ENCODE data around the gene UBN2.
A peak's percentile ranks its signal among the peaks of the same experiment; 100 is the strongest.

Gene UBN2

DNA sequence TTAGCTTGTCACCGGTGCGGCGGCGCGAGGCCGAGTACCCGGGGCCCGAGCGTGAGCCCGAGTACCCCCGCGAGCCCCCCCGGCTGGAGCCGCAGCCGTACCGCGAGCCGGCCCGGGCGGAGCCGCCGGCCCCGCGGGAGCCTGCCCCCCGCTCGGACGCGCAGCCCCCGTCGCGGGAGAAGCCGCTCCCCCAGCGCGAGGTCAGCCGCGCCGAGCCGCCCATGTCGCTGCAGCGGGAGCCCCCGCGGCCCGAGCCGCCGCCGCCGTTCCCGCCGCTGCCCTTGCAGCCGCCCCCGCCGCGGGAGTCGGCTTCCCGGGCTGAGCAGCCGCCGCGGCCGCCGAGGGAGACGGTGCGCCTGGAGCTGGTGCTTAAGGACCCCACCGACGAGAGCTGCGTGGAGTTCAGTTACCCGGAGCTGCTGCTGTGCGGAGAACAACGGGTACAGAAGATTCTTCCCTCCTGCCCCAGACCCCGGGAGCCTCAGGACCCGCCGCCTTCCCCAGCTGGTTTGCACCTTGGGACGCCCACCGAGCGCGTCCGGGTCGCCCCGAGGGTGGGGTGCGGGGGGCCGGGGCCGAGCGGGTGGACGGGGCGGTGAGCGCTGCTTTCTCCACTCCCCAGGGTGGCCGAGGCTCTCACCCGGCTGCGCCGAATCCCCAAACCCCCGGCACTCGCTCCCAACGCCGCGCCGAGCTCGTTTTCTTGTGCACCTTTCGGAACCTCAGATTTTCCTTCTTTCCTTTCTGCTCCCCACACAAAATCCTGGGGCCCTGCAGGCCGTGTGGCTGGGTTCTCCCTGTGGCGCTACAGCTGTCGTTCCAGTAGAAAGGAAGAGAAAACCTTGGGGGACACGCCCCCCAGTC lies 708 bp downstream of the UBN2 start:
- DNase-seq (ENCODE audit: low read depth, low spot score), result no peak
- peak overlapping the region; percentile 66 for H3K27ac ChIP-seq

DNA sequence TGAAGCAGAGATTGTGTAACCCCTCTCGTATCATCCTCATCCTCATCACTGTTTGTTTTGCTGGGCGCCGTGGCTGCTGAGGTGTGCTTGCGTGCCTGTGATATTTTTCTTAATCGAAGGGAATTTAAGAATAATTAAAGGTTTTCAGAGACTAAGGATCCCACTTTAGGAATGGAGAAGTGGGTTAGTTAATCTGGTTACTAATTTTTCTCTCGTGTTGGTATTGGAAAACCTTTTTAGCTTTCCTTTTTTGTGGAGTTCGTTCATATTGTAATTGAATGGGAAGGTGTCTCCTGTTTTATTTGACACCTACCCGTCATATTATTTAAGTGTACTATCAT lies 1.3 kb downstream of the UBN2 start:
- H3K27ac ChIP-seq, result peak overlapping the region; percentile 66
- no peak for DNase-seq (ENCODE audit: low read depth, low spot score)

DNA sequence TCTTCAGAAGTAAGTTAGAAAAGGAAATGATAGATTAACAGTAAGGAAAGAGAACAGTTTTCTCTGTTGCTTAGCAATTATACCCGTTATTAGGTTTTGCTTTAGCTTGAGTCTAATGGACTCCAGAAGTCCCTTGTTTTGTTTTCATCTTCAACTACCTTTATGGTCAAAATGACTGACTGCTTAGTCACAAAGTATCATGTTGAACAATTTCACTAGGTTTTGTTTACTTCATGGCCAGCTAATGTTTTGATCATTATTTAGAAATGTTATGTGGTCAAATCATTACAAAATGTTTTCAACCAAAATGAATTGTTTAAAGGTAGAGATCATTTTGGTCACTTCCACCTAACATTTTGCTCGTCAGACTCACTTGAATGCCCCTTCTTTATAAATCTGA lies 1.9 kb downstream of the UBN2 start:
- peak overlapping the region; percentile 66 for H3K27ac ChIP-seq
- DNase-seq (ENCODE audit: low read depth, low spot score), result peak; percentile 26

DNA sequence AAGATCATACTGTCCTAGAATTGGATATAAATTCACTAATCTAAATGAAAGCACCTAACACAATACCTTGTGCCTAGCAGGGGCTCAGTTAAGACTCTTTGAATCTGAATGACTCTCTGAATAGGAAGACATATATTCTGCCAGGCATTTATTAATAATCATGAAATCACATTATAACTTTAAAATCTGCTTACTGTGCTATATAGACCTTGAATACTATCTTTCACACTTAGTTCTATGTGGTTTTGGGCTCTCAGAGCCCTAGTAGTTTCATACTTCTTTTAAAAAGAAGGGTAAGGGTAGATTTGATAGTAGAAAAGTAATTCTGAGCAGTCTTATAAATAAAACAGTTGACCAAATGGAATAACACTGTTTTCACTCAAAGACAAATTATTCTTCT lies 10.2 kb downstream of the UBN2 start:
- no peak for DNase-seq (ENCODE audit: low read depth, low spot score)

DNA sequence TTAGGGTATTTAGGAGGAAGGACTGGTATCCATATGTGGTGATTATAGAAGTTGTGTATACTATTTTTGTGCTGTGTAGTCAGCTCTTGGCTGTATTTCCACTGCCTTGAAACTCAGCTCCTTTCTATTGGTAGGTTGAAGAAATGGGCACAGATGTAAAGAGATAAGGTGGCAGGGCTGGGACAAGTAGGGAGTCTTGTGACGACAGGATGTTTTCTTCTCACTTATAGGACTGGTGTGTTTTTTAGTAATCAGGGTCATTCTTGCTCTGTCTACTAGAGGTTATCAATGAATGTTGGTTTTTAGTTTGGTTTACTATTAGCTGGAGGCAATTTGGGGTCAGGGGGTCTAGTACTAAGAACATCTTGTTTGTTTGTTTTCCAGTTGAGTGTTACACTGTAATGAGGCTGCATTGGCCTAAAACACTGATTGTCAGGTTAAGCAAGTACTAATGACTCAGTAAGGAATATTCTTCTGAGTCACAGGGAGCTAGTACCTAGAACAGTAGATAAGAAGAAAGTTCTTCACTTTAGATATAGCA lies 11.8 kb downstream of the UBN2 start:
- H3K27ac ChIP-seq, result peak overlapping the region; percentile 63
- peak; percentile 53 for DNase-seq (ENCODE audit: low read depth, low spot score)

More for the DNA sequence above, 10.2 kb downstream of the UBN2 start:
- H3K27ac ChIP-seq, result no peak overlapping the region

DNA sequence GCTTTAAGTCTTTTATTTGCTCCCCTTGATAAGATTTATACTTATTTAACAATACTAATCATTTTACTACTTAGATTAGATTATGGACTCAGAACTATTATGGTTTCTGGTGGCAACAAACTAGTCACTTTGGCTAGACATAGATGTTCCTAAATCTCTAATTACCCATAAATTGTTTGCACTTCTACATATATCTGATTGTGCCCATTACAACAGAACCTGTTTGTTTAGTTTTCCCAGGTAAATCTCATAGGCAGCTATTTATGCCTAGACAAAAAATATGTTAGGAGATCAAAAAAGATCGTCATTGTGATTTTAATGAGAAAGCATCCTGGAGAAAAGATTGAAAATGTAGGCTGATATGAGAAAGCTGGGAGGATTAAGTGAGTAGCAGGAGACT lies 14.4 kb downstream of the UBN2 start:
- no peak for DNase-seq (ENCODE audit: low read depth, low spot score)
- no peak overlapping the region for H3K27ac ChIP-seq

DNA sequence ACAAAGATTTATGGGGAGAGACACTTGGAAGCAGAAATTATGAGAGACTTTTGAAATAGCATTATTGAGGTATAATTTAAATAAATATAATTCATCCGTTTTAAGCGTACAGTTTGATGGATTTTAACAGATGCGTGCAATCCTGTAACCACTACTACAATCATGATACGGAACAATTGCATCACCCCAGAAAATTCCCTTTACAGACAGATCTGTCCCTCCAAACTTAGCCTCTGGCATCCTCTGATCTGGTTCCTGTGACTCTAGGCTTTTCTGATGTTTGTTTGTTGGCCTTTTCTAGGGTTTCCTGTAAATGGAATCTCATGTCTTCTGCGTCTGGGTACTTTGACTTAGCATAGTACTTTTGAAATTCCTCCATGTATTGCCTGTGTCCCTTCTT lies 15.5 kb downstream of the UBN2 start:
- no peak for DNase-seq (ENCODE audit: low read depth, low spot score)
- H3K27ac ChIP-seq, result no peak overlapping the region

DNA sequence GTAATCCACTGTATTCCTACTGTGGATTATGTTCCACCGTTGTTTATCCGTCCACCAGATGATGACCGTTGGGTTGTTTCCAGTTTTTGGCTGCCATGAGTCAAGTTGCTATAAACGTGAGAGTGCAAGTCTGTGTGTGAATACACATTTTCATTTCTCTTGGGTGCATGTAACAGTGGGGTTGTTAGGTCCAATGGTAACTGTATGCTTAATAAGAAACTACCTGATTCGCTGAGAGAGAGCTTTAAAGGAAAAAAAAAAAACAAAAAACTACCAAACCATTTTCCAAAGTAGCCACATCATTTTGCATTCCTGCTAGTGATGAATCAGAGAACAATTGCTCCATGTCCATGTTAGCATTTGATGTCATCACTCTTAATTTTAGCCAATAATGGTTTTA lies 15.9 kb downstream of the UBN2 start:
- no peak overlapping the region for H3K27ac ChIP-seq
- DNase-seq (ENCODE audit: low read depth, low spot score), result no peak

DNA sequence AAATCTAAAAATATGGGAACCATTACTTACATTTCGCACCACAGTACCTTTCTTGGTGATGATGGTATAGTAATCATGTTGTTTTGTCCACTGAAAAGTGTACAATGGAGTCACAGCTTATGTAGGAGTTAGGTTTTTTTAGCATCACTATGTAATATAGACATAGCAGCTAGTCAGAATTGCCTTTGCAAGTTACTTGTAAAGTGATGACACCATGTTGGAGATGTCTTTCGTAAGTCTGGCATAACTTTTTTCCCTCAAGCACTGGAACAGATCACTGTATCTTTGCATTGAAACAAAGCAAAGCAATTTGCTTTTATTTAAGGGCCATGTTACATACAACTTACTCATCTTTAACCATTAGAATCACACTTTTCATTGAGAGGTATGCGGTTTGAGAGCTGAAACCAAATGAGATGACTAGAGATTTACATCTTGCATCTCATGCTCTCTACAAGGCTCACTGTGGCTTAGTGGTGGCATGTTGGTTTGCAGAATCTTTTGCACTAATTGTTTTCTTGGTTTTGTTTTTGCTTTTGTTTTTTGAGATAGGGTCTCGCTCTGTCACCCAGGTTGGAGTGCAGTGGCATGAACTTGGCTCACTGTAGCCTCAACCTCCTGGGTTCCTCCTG lies 18.3 kb downstream of the UBN2 start:
- DNase-seq (ENCODE audit: low read depth, low spot score), result no peak
- H3K27ac ChIP-seq, result no peak overlapping the region

DNA sequence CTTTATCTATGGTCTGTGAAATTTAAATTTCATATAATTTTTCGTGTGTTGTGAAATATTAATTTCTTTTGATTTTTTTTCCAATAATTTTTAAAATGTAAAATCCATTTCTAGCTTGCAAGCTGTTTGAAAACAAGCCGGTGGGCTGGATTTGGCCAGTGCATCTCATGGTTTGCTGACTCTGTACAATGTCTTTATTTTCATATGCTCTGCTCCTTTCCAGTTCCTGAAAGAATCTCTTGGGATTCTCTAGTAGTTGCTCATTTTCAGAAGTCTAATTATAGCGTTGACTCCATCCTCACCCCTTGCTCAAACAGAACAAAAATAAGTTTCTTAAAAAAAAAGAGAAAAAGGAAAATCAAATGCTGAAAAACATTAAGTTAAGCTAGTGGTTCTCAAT lies 21.4 kb downstream of the UBN2 start:
- no peak for DNase-seq (ENCODE audit: low read depth, low spot score)
- no peak overlapping the region for H3K27ac ChIP-seq

DNA sequence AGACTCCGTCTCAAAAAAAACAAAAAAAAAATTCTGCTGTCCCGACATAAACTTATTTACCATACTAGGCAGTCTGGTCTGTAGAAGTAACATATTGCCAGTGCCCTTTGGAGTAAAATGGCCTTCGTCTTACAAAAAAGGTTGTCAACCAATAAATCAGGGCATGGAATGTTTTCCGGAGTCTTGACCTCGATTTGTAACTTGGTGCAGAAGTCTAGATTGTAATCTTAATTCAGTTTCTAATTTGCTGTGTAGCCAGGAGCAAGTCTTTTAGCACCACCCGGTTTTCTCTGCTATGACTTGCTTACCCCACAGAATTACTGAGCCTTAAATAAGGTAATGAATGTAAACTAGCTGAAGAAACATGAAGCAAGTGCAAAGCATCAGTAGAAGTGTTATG lies 23.2 kb downstream of the UBN2 start:
- H3K27ac ChIP-seq, result no peak overlapping the region
- no peak for DNase-seq (ENCODE audit: low read depth, low spot score)

DNA sequence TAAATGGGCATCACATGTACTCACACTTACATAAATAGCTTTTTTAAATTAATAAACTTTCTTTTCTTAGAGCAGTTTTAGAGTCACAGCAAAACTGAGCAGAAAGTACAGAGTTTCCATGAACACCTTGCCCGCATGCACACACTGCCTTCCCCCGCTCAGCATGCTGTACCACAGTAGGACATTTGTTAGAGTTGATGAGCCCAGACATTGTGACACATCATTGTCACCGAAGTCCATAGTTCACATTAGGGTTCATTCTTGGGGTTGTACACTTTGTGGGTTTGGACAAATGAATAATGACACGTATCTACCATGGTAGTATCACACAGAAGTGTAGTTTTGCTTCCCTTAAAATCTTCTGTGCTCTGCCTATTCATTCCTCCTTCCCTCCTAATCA lies 23.7 kb downstream of the UBN2 start:
- no peak for DNase-seq (ENCODE audit: low read depth, low spot score)
- H3K27ac ChIP-seq, result no peak overlapping the region

DNA sequence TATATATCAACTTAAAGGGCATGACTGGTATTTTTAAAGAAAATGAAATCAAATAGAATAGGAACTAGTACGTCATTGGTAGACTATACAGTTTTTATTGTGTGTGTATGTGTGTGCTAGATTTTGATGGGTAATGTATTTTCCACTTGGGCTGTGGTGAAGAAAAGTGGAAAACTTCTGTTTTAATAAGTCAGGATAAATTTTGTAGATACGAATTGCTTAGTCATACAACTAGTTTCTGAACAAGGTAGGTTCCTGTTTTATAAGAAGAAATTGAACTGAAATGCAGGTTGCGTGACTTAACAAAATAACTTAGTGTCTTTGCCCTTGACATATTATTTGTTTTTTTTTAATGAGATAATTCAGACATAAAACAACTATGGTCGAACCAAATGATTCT lies 24.3 kb downstream of the UBN2 start:
- no peak for DNase-seq (ENCODE audit: low read depth, low spot score)

DNA sequence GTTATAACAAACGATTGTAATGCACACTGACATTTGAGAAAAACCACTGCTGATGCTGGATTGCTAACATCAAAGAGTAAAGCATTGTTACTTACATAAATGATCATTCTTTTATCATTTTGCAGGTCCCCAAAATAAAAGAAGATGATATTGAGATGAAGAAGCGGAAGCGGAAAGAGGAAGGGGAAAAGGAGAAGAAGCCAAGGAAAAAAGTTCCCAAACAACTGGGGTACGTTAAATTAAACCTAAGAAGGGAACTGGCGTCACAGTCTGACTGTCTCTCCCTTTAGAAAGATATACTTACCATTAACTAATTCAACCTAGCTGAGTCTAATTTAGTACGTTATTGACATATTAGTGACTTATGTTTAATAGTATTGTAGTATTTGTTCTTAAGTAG lies 28.1 kb downstream of the UBN2 start:
- no peak for DNase-seq (ENCODE audit: low read depth, low spot score)
- no peak overlapping the region for H3K27ac ChIP-seq

More for the DNA sequence above, 24.3 kb downstream of the UBN2 start:
- H3K27ac ChIP-seq, result no peak overlapping the region

DNA sequence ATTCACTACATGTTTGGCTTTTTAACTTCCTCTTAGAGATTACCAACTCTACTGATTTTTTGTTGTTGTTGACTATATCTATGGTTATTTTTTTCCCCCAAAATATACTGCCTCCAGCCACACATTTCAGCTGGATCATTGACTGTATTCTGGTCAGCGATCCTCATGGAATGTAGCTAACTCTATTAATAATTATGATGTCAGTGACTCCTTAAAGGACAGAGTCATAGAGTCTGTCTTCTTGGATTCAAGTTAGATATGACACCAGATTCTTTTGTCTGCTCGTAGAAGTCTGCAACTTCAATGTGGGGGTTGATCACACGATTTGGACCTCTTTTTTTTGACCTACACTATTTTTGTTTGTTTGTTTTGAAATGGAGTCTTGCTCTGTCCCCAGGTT lies 33.2 kb downstream of the UBN2 start:
- no peak overlapping the region for H3K27ac ChIP-seq
- no peak for DNase-seq (ENCODE audit: low read depth, low spot score)

DNA sequence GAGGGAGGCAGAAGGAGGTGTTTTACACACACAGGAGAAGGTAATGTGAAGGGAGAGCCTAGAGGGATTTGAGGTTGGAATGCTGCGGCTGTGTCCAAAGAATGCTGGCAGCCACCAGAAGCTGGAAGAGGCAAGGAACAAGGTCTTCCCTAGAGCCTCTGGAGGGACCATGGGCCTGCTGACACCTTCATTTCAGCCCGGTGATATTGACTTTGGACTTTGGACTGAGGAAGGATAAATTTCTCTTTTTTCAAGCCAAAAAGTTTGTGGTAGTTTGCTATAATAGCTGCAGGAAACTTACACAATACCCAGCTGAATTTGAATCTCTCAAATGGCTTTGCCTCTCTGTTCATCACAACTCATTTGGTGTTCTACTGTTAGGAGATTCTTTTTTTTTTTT lies 34.6 kb downstream of the UBN2 start:
- DNase-seq (ENCODE audit: low read depth, low spot score), result no peak

DNA sequence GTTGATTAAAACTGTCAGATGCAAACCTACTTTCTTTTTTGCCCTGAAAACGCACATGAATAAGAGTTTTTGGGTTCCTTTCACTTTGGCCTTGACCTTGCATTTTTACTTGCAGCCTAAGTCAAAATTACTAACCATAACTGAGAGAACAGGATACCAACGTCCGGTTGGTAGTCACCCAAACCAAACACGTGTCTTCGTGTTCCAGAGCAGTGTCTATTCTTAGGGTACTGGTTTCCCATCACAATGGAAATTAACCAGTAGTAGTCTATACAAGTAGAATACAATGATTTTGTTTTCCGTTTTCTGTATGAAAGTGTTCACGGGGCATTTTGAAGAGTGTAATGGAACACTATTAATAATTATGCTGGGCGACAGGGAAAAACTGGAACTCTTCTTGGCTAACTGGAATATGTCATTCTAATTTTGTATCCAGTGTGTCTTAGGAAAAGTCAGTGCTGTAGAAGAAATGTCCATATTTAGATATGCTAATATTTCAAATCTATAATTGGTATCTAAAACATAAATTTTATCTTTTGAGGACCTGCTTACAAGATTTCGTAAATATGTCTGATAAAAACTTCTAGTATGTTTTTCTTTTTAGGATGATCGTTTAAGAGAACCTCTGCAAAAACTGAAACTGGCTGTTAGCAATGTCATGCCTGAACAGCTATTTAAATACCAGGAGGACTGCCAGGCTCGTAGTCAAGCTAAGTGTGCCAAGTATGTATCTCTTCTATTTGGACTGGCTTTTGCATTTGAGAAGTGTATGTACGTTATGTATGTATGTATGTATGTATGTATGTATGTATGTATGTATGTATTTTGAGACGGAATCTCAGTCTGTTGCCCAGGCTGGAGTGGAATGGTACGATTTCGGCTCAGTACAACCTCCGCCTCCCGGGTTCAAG lies 40.9 kb downstream of the UBN2 start:
- DNase-seq (ENCODE audit: low read depth, low spot score), result no peak
- no peak overlapping the region for H3K27ac ChIP-seq

More for the DNA sequence above, 34.6 kb downstream of the UBN2 start:
- no peak overlapping the region for H3K27ac ChIP-seq

DNA sequence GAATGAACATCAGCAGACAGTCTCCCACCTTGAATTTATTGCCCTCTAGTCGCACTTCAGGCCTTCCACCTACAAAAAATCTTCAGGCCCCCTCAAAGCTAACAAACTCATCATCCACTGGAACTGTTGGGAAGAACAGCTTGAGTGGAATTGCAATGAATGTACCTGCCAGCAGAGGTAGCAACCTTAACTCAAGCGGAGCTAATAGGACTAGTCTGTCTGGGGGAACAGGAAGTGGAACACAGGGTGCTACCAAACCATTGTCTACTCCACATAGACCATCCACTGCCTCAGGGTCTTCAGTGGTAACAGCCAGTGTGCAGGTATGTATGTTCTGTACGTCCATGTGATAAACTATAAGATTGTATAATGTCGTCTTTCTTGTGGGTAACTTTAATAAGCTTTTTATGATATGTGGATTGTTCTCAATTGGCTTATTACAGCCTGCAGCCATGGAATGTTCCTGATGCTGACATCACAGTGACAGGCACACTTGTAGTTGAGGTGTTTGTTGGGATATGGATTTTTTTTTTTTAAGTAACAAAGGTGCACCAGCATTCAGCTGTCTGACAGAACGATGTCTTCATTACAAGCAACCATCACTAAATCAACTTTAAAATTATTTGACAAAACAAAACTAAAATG lies 53.3 kb downstream of the UBN2 start:
- DNase-seq (ENCODE audit: low read depth, low spot score), result no peak
- H3K27ac ChIP-seq, result no peak overlapping the region

DNA sequence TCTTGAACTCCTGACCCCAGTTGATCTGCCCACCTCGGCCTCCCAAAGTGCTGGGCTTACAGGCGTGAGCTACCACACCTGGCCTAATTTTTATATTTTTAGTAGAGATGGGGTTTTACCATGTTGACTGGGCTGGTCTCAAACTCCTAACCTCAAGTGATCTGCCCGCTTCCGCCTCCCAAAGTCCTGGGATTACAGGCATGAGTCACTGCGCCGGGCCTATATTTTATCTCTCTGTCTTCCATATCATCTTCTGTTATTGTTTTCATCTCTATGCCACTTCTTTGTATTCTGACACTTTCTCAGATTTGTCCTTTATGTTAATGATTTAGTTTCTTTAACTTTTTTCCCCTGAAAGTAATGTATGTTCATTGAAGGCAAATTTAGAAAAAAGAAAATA lies 55.1 kb downstream of the UBN2 start:
- H3K27ac ChIP-seq, result no peak overlapping the region

DNA sequence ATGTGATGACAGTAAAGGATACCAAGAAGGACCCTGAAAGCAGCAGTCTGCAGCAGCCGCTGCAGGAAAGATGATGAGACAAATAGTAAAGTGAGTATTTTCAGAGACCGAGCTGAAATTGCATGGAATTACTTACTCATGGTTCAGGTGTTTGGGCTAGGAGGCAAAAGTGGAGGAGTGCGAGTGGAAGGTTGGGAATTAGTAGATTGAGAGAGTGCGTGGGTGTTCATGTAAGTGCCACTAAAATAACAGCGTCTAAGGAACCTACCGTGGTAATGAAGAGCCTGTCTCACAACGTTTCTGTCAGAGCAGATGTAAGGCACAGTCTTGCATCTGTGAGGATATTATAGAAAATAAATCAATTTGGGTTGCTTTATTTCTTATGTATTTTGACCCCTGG lies 61.8 kb downstream of the UBN2 start:
- no peak for DNase-seq (ENCODE audit: low read depth, low spot score)
- no peak overlapping the region for H3K27ac ChIP-seq

More for the DNA sequence above, 55.1 kb downstream of the UBN2 start:
- DNase-seq (ENCODE audit: low read depth, low spot score), result no peak
